ENCODE measurements around the gene LRRC38.

- no peak for TF ChIP-seq CTCF (IDR thresholded peaks at IDR 0.05)
- TF ChIP-seq POLR2A (IDR thresholded peaks at IDR 0.05) = no peak
Observed at GRCh38 chr1:13469343-13469742, 44.5 kb downstream of the LRRC38 start.

Data from lower leg skin (tissue), 3 donors.